ENCODE data around the gene TNIP1.

TNIP1 gene

DNA sequence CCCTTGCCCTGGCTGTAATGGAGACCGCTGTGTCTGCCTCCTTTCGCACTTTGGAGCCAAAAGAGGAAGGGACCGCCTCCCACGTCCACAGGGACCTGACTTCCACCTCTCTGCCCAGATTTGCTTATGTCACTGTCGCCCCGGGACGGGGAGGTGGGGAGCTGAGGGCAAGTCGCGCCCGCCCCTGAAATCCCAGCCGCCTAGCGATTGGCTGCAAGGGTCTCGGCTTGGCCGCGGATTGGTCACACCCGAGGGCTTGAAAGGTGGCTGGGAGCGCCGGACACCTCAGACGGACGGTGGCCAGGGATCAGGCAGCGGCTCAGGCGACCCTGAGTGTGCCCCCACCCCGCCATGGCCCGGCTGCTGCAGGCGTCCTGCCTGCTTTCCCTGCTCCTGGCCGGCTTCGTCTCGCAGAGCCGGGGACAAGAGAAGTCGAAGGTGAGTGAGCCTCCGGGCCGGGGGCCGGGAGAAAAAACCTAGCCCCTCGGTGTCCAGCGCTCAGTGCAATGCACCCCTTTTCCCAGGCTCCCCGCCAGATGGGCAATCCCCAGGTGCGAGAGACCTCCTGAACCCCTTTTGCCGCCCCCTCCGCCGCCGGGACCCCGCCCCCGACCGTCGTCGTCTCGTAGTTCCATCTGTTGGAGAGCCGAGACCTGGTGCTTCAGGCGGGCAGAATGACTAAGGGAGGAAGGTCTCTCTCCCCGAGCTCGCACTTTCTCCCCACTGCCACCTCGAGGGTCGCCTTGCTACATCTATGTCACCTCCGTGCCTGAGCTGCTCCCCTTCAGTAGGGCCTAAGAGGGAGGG lies 60.3 kb downstream of the TNIP1 start, which contains the start of gene GPX3:
GPX3 (plus strand) TSS at position 288 of the 807 bp plus-strand sequence; CDS start at position 352, 64 bp downstream.
- DNase-seq, result no peak

DNA sequence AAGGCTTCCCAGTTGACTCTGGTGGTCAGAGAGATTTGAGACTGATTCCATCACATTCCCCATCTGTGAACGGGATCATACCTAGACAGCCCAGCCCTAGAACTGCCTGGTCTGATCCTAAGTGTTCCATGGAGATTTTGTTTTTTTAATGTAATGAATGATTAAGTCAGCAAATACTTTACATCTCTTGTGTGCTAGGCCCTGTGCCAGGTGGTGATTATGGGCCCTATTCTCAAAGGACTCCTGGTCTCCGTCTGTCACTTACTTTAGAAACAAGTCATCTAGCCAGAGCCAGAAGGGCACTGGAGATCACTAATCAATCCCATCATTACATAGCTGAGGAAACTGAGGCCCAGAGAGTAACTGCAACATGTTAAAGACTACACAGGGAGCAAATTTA lies 61.5 kb downstream of the TNIP1 start:
- no peak for DNase-seq

DNA sequence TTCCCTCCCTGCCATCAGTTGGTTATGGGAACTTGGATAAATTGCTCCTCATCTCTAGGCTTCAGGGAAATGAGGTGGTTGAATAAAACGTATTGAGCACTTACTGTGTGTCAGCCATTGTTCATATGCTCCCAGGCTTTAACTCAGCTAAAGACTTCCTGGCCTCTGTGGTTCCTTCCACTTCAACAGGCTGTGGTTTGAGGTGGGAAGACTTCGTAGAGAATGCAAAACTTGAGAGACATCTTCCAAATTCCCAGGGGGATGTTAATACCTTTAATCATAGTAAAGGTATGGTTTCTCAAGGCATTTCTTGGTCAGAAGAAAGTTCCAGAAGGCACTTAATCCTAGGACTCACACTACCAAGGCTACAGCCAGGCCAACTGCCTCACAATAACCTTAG lies 62.0 kb downstream of the TNIP1 start:
- no peak for DNase-seq

DNA sequence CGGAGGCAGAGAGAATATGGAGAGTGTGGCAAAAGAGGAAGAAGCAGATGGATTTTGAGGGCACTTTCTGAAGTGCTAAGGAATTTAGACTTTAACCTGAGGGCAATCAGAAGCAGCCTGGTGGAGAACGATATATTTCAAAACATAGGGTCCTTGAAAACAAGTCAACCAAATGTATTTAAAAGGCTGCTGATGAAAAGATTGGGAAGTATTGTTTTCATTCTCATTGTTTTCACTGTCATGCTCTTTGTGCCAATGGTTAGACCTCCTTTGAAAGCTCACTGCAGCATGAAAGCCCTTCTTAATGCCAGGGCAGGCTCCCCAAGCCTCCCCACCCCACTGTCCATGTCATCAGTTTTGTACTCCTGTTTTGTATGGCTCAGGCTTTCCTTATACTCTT lies 62.9 kb downstream of the TNIP1 start:
- DNase-seq, result no peak

DNA sequence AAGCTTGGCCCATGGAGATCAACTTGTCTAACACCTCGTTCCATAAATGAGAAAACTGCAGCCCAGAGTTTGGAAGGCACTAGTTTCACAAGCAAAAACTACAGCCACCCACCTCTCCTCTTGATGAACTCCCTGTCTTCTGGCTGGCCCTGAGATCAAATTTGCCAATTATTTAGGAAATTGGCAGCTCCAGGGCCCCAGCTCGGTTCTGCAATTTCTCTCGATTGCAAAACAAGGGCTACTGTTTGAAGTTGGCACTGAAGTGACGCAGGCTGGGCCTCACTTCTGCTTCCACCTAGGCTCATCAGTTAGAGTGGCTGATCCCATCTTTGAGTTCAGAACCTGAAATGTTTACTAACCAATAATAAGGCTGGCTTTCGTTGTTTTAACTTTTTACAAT lies 64.1 kb downstream of the TNIP1 start:
- DNase-seq, result no peak

DNA sequence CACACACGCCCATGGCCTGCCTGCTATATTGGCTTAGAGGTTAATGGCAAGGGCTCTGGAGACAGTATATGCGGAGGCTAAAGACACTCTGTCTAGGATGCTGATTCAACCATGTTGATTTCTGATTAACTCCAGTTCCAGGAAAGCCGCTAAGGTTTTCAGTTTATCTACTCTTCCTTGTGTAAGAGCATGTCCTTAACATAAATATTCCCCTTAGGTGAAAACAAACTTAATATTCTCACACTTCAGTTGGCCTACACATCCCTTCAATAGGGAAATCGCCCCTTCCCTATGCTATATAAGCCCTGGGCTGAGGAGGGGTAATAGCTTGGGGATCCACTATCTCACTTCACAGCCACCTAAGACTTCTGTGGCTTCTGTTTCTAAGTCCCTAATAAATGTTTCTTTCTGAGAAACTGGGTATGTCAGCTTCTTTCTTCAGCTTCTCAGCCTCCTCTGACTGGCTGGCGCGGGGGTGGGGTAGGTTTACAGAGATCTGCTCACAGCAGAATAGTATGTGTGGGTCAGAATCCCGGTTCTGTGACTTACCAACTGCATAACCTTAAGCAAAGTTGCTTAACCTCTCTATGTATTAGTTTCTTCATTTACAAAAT lies 64.8 kb downstream of the TNIP1 start:
- no peak for DNase-seq

DNA sequence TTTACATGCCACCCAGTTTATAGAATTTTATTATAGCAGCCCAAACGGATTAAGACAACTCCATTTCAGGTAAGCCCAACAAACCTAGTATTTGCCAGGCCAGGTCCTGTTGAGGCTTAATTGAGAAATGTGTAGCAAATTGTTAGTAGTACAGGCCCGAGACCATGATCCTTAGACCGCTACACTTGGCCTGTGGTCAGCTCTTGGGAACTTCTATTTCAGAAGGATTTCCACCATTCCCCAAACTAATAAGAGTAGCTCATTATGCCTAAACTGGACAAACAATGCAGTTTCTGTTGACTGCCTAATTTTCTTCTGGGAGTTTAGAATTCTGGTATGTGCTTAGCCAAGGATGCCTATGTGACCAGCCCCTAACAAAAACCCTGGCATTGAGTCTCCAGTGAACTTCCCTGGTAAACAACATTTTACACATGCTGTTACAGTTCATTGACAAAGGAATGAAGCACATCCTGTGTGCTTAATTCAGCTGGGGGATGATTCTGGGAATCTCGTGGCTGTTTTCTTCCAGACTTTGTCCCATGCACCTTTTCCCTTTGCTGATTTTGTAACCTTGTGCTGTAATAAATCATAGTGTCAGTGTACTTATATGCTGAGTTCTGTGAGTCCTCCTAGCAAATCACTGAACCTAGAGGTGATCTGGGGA lies 66.0 kb downstream of the TNIP1 start:
- DNase-seq, result no peak

DNA sequence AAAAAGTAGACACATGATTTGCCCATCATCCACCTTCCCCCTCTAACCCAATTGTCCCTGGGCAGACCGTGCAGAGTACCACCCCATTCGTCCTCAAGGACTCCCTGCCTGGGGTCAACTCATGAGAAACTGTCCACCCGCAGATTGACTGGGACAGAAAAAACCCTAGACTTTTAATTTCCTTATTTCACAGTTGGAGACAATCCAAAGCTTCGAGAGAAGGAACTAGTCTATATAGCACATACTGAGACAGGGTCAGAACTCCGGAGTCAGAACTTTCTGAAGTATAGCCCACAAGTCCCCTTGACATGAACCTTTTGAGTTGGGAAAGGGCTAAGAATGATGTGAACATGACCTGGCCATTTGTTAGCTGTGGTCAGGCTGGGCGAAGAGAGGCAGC lies 68.0 kb downstream of the TNIP1 start:
- no peak for DNase-seq

DNA sequence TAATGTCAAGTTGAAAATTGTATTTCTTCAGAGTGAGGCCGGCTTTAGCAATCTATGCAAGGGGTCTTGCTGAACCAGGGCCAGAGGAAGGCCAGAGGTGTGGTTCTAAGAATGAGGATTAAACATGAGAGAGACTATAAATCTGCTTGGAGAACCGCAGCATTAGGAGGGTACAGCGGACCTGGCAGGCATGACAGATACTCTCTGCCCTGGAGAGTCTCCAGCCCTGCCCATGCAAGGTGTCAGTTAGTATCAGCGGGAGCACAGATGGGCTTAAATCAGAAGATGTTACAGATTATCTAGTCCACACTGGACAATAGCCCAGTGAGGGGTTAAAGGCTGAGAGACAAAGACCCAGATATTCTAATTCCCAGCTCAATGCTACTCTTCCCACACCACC lies 71.9 kb downstream of the TNIP1 start:
- DNase-seq, result no peak

DNA sequence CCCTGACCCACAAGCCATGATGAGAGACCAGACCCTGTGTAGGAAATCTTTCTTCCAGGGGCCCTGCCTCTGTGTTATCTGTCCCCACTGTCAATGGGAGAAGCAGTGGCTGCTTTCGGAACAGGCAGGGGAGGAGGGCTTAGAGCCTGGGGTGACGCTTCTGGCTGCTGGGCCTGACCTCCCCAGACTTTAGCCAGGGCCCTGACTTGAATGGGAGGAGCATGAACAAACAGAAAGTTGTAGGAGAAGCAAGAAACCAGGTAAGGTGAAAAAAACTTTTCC lies 72.7 kb downstream of the TNIP1 start:
- DNase-seq, result no peak

DNA sequence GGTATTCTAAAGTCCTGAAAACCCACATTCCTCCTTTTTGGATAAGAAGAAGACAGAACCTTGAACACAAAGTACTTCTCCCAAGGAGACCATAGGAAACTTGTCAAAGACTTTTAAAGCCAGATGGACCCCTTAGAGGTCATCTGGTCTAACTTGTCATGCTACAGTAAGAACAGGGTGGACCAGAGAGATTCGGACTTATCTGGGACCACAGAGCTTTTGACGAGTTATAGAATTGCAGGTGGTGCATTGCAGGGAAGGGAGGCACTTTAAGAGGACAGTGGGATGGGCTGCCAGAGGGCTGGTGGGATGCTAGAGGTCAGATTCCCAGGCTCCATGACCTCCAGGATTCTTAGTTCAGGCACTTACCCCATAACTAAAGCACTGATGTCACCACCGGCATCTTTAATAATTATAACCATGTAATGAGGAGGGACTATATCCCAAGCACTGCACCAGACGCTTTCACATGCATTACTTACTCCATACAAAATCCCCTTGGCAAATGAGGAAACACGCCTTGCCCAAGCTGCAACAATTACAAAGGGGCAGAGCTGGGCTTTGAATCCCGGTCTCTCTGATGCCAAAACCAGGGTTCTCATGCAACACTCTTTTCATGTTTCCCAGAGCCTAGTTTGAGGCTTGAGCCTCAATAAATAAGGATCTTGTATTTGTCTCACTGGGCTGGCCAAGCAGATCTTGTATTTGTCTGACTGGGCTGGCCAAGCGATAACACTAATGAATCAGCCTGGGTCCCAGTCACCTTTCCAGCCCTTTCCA lies 73.2 kb downstream of the TNIP1 start:
- DNase-seq, result no peak

DNA sequence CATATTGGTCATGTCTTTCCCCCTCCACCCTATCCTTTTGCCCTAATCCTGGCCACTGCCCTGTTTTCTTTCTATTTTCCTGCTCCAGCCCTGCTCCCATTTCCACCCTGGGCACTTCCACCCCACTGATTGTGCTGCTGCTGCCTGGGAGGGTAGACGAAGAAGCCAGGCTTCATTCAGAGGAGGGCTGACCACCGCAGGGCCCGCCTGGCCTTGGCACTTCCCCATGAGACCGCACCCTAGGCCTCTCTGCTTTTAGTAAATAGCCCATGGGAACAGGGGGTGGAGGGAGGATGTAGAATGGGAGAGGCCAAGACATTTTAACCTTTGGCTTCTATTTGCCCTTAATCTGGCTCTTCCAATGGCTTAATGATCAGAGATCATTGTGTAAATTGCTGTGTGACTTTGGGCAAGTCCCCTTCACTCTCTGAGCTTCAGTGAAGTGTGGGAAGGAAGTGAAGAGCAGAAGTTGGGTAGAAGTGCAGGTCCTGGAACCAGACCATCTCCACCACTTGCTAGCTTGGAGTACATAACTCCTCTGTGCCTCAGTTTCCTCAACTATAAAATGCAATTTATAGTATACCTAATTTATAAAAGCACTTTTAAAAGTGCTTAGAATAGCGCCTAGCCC lies 74.0 kb downstream of the TNIP1 start:
- DNase-seq, result no peak

DNA sequence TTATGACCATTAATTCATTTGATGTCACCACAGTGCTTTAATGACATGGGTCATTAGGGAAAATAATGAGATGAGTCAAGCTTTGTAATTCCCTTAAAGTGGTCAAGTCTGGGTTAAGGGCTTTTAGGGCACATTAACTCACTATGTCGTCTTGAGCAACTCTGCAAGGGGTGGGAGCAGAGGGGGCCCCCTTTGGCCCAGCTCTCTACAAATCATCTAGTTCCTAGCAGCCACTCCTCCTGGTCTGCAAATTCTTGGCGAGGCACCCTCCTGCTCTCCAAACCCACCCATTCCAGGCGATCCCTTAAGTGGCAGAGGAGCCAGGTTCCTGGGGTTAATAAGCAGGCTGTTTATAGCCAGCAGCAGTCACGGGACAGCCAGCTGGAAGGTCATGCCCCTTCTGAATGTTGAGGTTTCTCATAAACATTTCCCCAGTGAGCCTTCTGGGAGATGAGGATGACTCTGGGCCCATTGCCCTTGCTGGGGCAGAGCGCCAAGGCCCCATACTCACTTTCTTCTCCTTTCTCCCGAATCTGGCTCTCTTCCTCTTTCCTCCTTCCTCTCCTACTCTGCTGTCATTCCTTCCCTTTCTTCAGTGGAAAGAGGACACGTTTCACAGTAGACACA lies 74.8 kb downstream of the TNIP1 start:
- no peak for DNase-seq

DNA sequence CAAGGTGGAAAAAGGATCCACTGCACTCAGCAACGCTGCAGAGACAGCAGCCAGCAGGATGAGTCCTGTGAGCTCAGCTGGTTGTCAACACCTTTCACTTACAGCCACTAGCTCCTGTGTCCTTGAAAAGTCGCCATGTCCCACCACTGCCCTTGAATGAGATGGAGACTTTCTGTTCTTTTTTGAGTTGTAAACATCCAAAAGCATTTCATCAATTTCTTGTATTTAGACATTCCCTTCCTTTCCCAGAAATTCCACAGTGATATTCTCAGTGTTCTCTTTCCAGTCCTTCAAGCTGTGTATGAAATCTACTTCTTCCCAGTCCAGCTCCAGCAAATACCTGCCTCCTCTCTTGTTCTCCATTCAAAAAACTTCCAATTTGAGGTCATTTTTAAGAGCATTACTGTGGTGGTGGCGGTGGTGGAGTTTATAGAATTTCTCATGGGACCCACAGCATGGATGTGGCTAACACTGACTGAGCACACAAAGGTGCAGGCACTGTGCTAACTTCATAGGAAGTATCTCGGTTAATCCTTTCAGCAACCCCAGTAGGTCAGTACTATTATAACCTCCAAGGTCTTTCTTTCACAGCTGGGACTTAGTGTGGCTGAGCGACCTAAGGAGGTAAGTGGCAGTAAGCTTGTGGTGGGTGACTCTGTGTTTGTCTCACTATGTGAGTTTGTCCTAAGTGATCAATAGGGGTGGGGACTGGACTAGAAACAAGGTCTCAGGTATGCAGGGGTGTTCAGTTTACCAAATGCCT lies 75.5 kb downstream of the TNIP1 start:
- no peak for DNase-seq

DNA sequence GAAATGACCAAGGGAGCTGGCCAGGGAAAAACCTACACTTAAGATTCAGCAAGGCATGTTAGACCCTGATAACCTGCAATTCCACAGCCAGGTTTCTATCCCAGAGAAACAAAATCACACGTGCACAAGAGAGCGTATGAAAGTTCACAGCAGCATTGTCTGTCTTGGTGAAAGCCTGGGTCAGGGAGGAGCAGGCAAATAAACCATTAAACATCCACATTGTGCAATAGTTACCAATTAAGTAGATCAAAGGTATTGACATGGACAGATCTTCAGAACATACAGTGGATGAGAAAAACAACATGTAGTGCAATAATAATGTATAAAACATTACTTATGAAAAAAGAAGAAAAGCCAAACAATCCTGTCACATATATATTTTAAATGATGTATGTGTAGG lies 76.3 kb downstream of the TNIP1 start:
- DNase-seq, result no peak

DNA sequence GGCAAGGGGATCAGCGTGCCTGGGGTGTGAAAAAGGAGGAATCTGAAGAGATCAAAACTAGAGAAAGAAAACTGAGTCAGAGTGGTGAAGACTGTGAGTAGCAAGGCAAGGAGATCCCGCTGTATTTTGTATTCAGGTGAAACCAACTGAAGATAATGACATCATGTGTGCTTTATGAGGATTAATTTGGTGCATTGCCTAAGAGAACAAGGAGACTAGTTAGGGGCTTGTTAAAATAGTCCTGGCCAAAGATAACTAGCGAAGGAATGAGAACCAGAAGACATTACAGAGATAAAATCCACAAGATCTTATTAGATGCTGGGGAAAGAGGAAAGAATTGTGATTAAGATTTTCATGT lies 77.4 kb downstream of the TNIP1 start:
- DNase-seq, result no peak

DNA sequence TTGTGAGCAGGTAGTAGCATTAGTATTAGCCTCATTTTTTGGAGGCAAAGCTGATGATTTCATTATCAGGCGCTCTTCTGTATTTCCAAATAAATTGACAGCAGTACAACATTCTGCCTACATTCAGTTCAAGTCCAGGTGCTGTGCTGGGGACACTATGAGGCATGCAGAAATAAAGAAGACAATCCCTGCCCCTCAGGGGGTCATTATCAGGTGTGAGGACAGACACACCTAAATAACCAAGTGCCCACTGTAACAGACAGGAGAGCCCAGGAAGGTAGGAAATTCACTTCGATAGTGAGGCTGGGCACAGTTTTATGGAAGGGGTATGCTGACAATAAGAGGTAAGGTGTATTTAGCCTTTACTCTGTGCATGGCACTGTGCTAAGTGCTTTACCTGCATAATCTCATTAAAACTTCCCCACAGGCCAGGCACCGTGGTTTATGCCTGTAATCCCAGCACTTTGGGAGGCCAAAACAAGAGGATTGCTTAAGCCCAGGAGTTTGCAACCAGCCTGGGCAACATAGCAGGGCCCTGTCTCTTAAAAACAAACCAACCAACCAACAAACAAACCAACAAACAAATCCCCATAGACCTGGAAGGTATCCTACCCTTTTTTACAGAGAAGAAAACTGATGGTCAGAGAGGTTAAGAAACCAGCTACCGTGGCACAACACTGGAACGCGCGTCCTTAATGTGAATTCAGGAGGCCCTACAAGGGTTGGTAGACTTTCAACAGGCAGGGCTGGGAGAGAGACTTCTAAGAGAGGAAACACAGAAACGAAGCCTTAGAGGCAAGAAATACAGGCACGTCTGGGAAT lies 77.9 kb downstream of the TNIP1 start:
- no peak for DNase-seq

DNA sequence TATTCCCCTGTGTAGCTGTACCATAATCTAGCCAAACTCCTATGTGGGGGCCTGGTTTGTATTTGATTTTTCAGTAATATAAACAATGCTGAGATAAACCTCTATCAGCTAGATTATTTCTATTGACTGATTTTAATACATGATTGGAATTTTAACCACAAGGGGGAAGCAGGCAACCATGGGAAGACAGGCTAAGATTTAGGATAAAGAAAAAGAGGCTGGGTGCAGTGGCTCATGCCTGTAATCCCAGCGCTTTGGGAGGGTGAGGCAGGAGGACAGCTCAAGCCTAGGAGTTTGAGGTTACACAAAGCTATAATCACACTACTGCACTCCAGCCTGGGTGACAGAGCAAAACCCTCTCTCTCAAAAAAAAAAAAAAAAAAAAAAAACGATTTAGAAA lies 78.6 kb downstream of the TNIP1 start:
- DNase-seq, result no peak

DNA sequence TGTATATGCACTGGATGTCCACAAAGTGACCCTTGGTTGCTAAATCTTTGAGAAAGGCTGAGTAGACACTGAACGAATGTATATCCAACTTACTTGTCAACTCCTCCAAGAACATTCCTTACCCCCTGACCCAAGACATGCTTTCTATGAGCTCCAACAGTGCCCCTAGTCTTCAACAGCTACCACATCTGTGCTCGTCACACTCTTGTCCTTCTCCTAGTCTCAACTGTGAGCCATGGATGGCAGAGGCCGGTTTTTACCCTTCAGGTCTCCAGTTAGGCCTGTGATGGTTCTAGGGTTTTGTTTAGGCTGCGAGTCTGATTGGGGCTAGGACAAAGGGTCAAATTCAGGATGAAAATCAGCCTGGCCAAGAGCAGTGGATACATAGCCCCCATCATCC lies 79.4 kb downstream of the TNIP1 start:
- no peak for DNase-seq

DNA sequence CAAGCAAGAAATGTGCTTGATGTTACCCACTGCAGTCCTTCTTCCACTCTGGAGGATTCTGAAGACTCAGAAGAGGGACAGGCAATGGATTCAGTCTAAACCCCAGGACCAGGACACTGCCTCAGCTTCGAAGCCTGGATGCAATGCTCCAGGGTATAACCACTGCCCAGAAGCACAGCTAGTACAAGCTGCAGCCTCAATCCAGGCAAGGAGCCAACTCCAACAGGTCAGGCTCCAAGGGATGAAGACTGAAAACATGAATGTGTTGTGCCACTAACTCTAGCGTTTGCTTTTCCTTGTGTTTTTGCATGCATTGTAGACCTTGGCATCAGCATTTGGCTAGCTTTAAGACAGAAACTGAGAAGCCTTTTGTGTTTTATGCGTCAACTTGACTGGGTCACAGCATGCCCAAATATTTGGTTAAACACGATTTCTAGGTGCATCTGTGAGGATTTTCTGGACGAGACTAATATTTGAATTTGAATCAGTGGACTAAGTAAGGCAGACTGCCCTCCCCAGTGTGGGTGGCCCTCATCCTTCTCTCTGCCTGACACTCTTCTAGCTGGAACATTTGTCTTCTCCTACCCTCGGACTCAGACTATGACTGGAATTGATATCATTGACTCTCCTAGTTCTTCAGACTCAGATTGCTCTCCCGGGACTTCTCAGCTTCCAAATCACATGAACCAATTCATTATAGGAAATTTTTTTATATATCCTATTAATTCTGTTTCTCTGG lies 81.0 kb downstream of the TNIP1 start:
- no peak for DNase-seq
